ENCODE measurements around the gene ARFGAP3.

The ARFGAP3 gene

GRCh38 chr22:42857845-42858481, 890 bp upstream of the ARFGAP3 start:
- Histone ChIP-seq H3K4me3 (ENCODE audit: control insufficient read depth in 1 of 7, extremely low read depth in 1 of 7, insufficient read depth in 4 of 7, low read depth in 2 of 7, low read length in 6 of 7) (no peak overlapping the region), H3K9me3 (ENCODE audit: control extremely low read depth in 1 of 5, control insufficient read depth in 4 of 5, insufficient read depth in 2 of 5, low read depth in 1 of 5, low read length in 4 of 5) (no peaks in the 10 kb centered on the region), H3K4me1 (ENCODE audit: control extremely low read depth in 1 of 4, control insufficient read depth in 4 of 4, insufficient read depth in 4 of 4, low read length in 3 of 4) (peaks cover 4 to 27% (median 18%) of the 10 kb centered on the region in 4 experiments), H3K27me3 (replicated peaks in 2 of 5; ENCODE audit: control insufficient read depth in 4 of 5, insufficient read depth in 5 of 5, low read length in 4 of 5) (no peaks in the 10 kb centered on the region), H3K36me3 (ENCODE audit: control insufficient read depth in 4 of 4, insufficient read depth in 4 of 4, low read length in 3 of 4) (peaks cover 0 to 8% (median 1%) of the 10 kb centered on the region in 4 experiments), H3K27ac (ENCODE audit: insufficient read depth in 1 of 2, low read depth in 1 of 2, low read length in 2 of 2, poor library complexity in 1 of 2, severe bottlenecking in 2 of 2) (no peak overlapping the region)
- WGBS (ENCODE audit: insufficient coverage): 100% methylated on average over 12 of the region's 14 CpGs
- ChIA-PET CTCF (interaction anchor here (1.5 to 2.0 kb wide), 4 partner anchors 9 to 19 kb away, joined by 3 to 16 read pairs (median 5); no protein-coding TSS in a partner anchor), POLR2A (interaction anchor here (0.6 kb wide), 1 partner anchor 288 kb away, joined by 4 read pairs; no protein-coding TSS in a partner anchor)
- no peak for DNase-seq

GRCh38 chr22:42856179-42856864, 751 bp downstream of the ARFGAP3 start:
- DNase-seq: peak; percentile 47 to 73 (median 65)
- H3K27ac ChIP-seq (ENCODE audit: insufficient read depth in 1 of 2, low read depth in 1 of 2, low read length in 2 of 2, poor library complexity in 1 of 2, severe bottlenecking in 2 of 2): peak overlapping the region; percentile 54 to 84
- peaks cover 0 to 8% (median 1%) of the 10 kb centered on the region in 4 experiments for H3K36me3 ChIP-seq (ENCODE audit: control insufficient read depth in 4 of 4, insufficient read depth in 4 of 4, low read length in 3 of 4)
- POLR2A ChIA-PET: interaction anchor here (0.7 to 1.3 kb wide), 3 partner anchors 11 to 241 kb away, joined by 3 to 5 read pairs (median 4); partner anchors contain the start of gene POLDIP3
- peak overlapping the region; percentile 67 to 90 (median 83) for H3K4me3 ChIP-seq (ENCODE audit: control insufficient read depth in 1 of 7, extremely low read depth in 1 of 7, insufficient read depth in 4 of 7, low read depth in 2 of 7, low read length in 6 of 7)
- no peaks in the 10 kb centered on the region for H3K9me3 ChIP-seq (ENCODE audit: control extremely low read depth in 1 of 5, control insufficient read depth in 4 of 5, insufficient read depth in 2 of 5, low read depth in 1 of 5, low read length in 4 of 5)
- CTCF ChIA-PET: interaction anchor here (0.5 to 1.5 kb wide), 5 partner anchors 9 to 91 kb away, joined by 3 to 5 read pairs (median 3); no protein-coding TSS in a partner anchor
- WGBS (ENCODE audit: insufficient coverage): 0% methylated on average over 30 of the region's 44 CpGs
- H3K27me3 ChIP-seq (replicated peaks in 2 of 5; ENCODE audit: control insufficient read depth in 4 of 5, insufficient read depth in 5 of 5, low read length in 4 of 5): no peaks in the 10 kb centered on the region
- H3K4me1 ChIP-seq (ENCODE audit: control extremely low read depth in 1 of 4, control insufficient read depth in 4 of 4, insufficient read depth in 4 of 4, low read length in 3 of 4): peaks cover 4 to 25% (median 17%) of the 10 kb centered on the region in 4 experiments

- Histone ChIP-seq H3K27me3 (replicated peaks in 2 of 5; ENCODE audit: control insufficient read depth in 4 of 5, insufficient read depth in 5 of 5, low read length in 4 of 5) (no peaks in the 10 kb centered on the region), H3K36me3 (ENCODE audit: control insufficient read depth in 4 of 4, insufficient read depth in 4 of 4, low read length in 3 of 4) (peaks cover 0 to 8% (median 1%) of the 10 kb centered on the region in 4 experiments), H3K4me1 (ENCODE audit: control extremely low read depth in 1 of 4, control insufficient read depth in 4 of 4, insufficient read depth in 4 of 4, low read length in 3 of 4) (peaks cover 4 to 19% (median 14%) of the 10 kb centered on the region in 4 experiments), H3K4me3 (ENCODE audit: control insufficient read depth in 1 of 7, extremely low read depth in 1 of 7, insufficient read depth in 4 of 7, low read depth in 2 of 7, low read length in 6 of 7) (peak overlapping the region in 6 of 7 experiments; percentile 67 to 90 (median 84)), H3K9me3 (ENCODE audit: control extremely low read depth in 1 of 5, control insufficient read depth in 4 of 5, insufficient read depth in 2 of 5, low read depth in 1 of 5, low read length in 4 of 5) (no peaks in the 10 kb centered on the region), H3K27ac (ENCODE audit: insufficient read depth in 1 of 2, low read depth in 1 of 2, low read length in 2 of 2, poor library complexity in 1 of 2, severe bottlenecking in 2 of 2) (peak overlapping the region in 1 of 2 experiments; percentile 84)
- no peak for DNase-seq
- no CpG with 5 or more reads among the region's 4 CpGs for WGBS (ENCODE audit: insufficient coverage)
- CTCF ChIA-PET: interaction anchor here (1.2 to 1.3 kb wide), 2 partner anchors 11 to 12 kb away, joined by 5 read pairs; no protein-coding TSS in a partner anchor
- POLR2A ChIA-PET: no interaction called here
Measured at GRCh38 chr22:42855721-42856120, 1.4 kb downstream of the ARFGAP3 start.

- Histone ChIP-seq H3K4me1 (ENCODE audit: control extremely low read depth in 1 of 4, control insufficient read depth in 4 of 4, insufficient read depth in 4 of 4, low read length in 3 of 4) (peaks cover 4 to 14% (median 12%) of the 10 kb centered on the region in 4 experiments), H3K27me3 (replicated peaks in 2 of 5; ENCODE audit: control insufficient read depth in 4 of 5, insufficient read depth in 5 of 5, low read length in 4 of 5) (no peaks in the 10 kb centered on the region), H3K4me3 (ENCODE audit: control insufficient read depth in 1 of 7, extremely low read depth in 1 of 7, insufficient read depth in 4 of 7, low read depth in 2 of 7, low read length in 6 of 7) (peak overlapping the region in 1 of 7 experiments; percentile 83), H3K9me3 (ENCODE audit: control extremely low read depth in 1 of 5, control insufficient read depth in 4 of 5, insufficient read depth in 2 of 5, low read depth in 1 of 5, low read length in 4 of 5) (no peaks in the 10 kb centered on the region), H3K36me3 (ENCODE audit: control insufficient read depth in 4 of 4, insufficient read depth in 4 of 4, low read length in 3 of 4) (peaks cover 0 to 8% (median 1%) of the 10 kb centered on the region in 4 experiments), H3K27ac (ENCODE audit: insufficient read depth in 1 of 2, low read depth in 1 of 2, low read length in 2 of 2, poor library complexity in 1 of 2, severe bottlenecking in 2 of 2) (no peak overlapping the region)
- CTCF ChIA-PET: interaction anchor here (1.2 to 1.3 kb wide), 2 partner anchors 11 to 12 kb away, joined by 5 read pairs; no protein-coding TSS in a partner anchor
- POLR2A ChIA-PET: interaction anchor here (0.7 kb wide), 1 partner anchor 18 kb away, joined by 5 read pairs; no protein-coding TSS in a partner anchor
- 100% methylated on average over 5 of the region's 8 CpGs for WGBS (ENCODE audit: insufficient coverage)
- no peak for DNase-seq
Measured at GRCh38 chr22:42855211-42855610, 1.9 kb downstream of the ARFGAP3 start.

- DNase-seq: no peak
- no peak overlapping the region for H3K27ac ChIP-seq (ENCODE audit: insufficient read depth in 1 of 2, low read depth in 1 of 2, low read length in 2 of 2, poor library complexity in 1 of 2, severe bottlenecking in 2 of 2)
- peaks cover 0 to 2% (median under 1%) of the 10 kb centered on the region in 4 experiments for H3K4me1 ChIP-seq (ENCODE audit: control extremely low read depth in 1 of 4, control insufficient read depth in 4 of 4, insufficient read depth in 4 of 4, low read length in 3 of 4)
- H3K9me3 ChIP-seq (ENCODE audit: control extremely low read depth in 1 of 5, control insufficient read depth in 4 of 5, insufficient read depth in 2 of 5, low read depth in 1 of 5, low read length in 4 of 5): no peaks in the 10 kb centered on the region
- H3K27me3 ChIP-seq (replicated peaks in 2 of 5; ENCODE audit: control insufficient read depth in 4 of 5, insufficient read depth in 5 of 5, low read length in 4 of 5): no peaks in the 10 kb centered on the region
- CTCF ChIA-PET: interaction anchor here (0.6 to 1.5 kb wide), 6 partner anchors 9 to 632 kb away, joined by 3 to 4 read pairs (median 3); no protein-coding TSS in a partner anchor
- peaks cover 0 to 21% (median 15%) of the 10 kb centered on the region in 4 experiments for H3K36me3 ChIP-seq (ENCODE audit: control insufficient read depth in 4 of 4, insufficient read depth in 4 of 4, low read length in 3 of 4)
- H3K4me3 ChIP-seq (ENCODE audit: control insufficient read depth in 1 of 7, extremely low read depth in 1 of 7, insufficient read depth in 4 of 7, low read depth in 2 of 7, low read length in 6 of 7): no peak overlapping the region
- POLR2A ChIA-PET: no interaction called here
- 95% methylated on average over 5 of the region's 5 CpGs for WGBS (ENCODE audit: insufficient coverage)
Measured at GRCh38 chr22:42848941-42849550, 8.0 kb downstream of the ARFGAP3 start.

GRCh38 chr22:42847110-42847509, 10.0 kb downstream of the ARFGAP3 start:
- WGBS (ENCODE audit: insufficient coverage): 100% methylated on average over 1 of the region's 3 CpGs
- Histone ChIP-seq H3K36me3 (ENCODE audit: control insufficient read depth in 4 of 4, insufficient read depth in 4 of 4, low read length in 3 of 4) (peaks cover 0 to 16% (median 13%) of the 10 kb centered on the region in 4 experiments), H3K4me3 (ENCODE audit: control insufficient read depth in 1 of 7, extremely low read depth in 1 of 7, insufficient read depth in 4 of 7, low read depth in 2 of 7, low read length in 6 of 7) (no peak overlapping the region), H3K9me3 (ENCODE audit: control extremely low read depth in 1 of 5, control insufficient read depth in 4 of 5, insufficient read depth in 2 of 5, low read depth in 1 of 5, low read length in 4 of 5) (no peaks in the 10 kb centered on the region), H3K4me1 (ENCODE audit: control extremely low read depth in 1 of 4, control insufficient read depth in 4 of 4, insufficient read depth in 4 of 4, low read length in 3 of 4) (peaks cover 0 to 12% (median 7%) of the 10 kb centered on the region in 4 experiments), H3K27ac (ENCODE audit: insufficient read depth in 1 of 2, low read depth in 1 of 2, low read length in 2 of 2, poor library complexity in 1 of 2, severe bottlenecking in 2 of 2) (no peak overlapping the region), H3K27me3 (replicated peaks in 2 of 5; ENCODE audit: control insufficient read depth in 4 of 5, insufficient read depth in 5 of 5, low read length in 4 of 5) (no peaks in the 10 kb centered on the region)
- ChIA-PET POLR2A (no interaction called here), CTCF (interaction anchor here (0.9 to 1.3 kb wide), 2 partner anchors 10 kb away, joined by 3 read pairs; partner anchors contain the start of gene ARFGAP3)
- no peak for DNase-seq

Data from common myeloid progenitor, CD34-positive (primary cell).